MM.1S (cell line): ENCODE measurements around the gene DAB1.

Experiments used
- CTCF ChIP-seq: fragments of 300-600 bp; sonication (generic); IDR thresholded peaks from 2 replicates; pipeline ENCODE4 v1.5.1; 2016; ENCODE audit warnings: antibody characterized with exemption, low read length, mixed read lengths
- EZH2phosphoT487 ChIP-seq: fragments of 300-600 bp; sonication (generic); IDR thresholded peaks from 2 replicates; pipeline ENCODE4 v1.6.1; 2018; ENCODE audit warnings: antibody characterized with exemption, low read length

- no peak for TF ChIP-seq CTCF
- TF ChIP-seq EZH2phosphoT487 = no peak
These were observed 312.7 kb downstream of the DAB1 start for GRCh38 chr1:57111175-57111574.
